ENCODE measurements around the gene PLA2G4D.
A peak's percentile ranks its signal among the peaks of the same experiment; 100 is the strongest.

PLA2G4D gene

DNA sequence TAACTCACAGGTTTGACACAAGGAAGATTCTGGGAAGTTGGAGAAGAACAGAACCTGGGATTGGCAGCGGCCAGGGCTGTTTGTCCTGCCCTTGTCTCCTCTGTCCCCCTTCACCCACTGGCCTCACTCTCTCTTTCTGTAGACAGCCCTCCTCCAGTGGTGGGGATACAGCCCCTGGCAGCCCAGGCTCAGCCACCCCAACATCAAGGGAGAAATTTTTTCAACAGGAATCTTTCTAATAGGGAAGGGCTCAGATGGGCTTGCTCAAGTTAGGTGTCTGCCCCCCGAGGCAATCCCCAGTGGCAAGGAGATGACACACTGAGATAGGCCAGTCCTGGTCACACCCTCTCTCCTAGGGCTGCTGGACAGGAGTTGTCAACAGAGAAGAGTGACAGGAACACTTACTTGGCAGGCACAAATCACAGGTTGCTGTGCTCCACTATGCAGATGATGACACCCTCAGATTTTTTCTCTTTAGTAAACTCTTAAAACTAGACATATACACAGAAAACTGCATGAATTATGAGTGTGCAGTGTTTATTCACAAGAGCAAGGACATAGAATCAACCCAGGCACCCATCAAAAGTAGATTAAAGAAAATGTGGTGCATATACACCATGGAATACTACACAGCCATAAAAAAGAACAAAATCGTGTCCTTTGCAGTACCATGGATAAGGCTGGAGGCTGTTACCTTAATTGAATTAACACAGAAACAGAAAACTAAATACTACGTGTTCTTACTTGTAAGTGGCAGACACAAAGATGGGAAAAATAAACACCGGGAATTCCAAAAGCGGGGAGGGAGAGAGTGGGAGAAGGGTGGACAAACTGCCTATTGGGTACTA lies 36.3 kb downstream of the PLA2G4D start:
- H3K27ac ChIP-seq (ENCODE audit: low read depth, low read length) = no peak overlapping the region
- H3K27me3 ChIP-seq (ENCODE audit: control insufficient read depth in 1 of 2, insufficient read depth in 2 of 2, low read length in 2 of 2) = peaks cover 8 to 13% of the 10 kb centered on the region in 2 donors
- H3K4me3 ChIP-seq (ENCODE audit: low read depth in 1 of 2, low read length in 2 of 2) = no peak overlapping the region
- no peaks in the 10 kb centered on the region for H3K9me3 ChIP-seq (ENCODE audit: low read length)
- no peaks in the 10 kb centered on the region for H3K4me1 ChIP-seq (ENCODE audit: insufficient read depth, low read length)
- H3K9ac ChIP-seq (ENCODE audit: low read length) = no peak overlapping the region
- no peaks in the 10 kb centered on the region for H3K36me3 ChIP-seq (ENCODE audit: insufficient read depth, low read length)

DNA sequence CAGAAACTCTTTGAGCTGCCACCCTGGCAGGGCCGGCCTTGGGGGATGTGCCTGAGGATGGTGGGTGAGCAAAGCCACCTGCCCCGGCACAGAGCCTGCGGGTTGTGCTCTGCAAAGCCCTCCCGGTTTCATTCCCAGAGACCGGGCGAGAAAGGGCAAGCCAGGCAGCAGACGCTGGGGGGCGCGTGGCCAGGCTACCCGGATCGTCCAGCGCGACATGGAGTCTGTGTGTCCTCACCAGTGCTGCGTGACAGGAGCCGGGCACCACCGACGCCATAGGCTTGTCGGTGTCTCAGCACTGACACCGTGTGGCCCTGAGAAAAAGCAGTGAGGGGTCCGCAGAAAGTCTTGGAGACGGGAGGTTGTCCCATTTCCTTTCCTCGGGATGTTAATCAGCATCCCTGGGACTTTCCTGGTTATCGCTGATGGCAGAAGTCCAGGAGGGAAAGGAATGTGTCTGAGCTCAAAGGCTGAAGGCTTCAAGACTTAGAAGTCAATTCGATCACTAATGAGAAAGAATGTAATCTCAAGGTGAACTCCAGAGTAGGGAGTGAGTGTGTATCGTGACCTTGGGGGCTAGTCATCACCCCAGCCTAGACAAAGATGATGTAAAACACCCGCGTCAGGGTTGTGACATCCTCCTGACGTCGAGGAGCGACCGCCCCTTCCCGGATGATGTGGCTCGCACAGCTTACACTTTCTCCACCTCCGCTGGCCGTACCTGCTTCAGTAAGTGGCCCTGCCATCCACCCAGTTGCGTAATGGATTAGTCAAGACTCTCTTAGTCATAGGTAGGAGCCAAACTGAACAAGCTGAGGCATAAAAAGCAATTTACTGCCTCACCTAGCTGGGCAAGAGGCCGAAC lies 37.2 kb downstream of the PLA2G4D start:
- peak overlapping the region in 1 of 2 donors; percentile 25 for H3K4me3 ChIP-seq (ENCODE audit: low read depth in 1 of 2, low read length in 2 of 2)
- no peaks in the 10 kb centered on the region for H3K4me1 ChIP-seq (ENCODE audit: insufficient read depth, low read length)
- no peak overlapping the region for H3K27ac ChIP-seq (ENCODE audit: low read depth, low read length)
- no peaks in the 10 kb centered on the region for H3K36me3 ChIP-seq (ENCODE audit: insufficient read depth, low read length)
- H3K9ac ChIP-seq (ENCODE audit: low read length) = no peak overlapping the region
- H3K9me3 ChIP-seq (ENCODE audit: low read length) = no peaks in the 10 kb centered on the region
- H3K27me3 ChIP-seq (ENCODE audit: control insufficient read depth in 1 of 2, insufficient read depth in 2 of 2, low read length in 2 of 2) = peaks cover 8 to 13% of the 10 kb centered on the region in 2 donors

DNA sequence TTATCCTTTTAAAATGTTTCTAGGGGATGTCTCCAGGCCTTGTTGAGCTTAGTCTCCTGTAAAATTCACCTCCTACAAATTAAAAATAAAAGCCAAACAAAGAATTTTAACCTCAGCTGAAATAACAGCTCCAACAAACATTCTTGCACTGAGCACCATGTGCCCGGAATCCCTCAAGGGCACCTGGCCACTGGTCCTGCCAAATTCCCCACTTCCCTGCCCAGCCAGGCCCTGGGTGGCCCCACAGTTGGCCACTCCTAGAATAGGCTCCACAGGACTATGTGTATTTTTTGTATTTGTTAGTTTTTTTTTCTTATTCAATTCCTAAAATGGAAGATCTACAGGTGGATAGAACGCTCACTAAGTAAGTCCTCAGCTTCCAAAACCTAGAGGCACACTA lies 40.4 kb downstream of the PLA2G4D start:
- Histone ChIP-seq H3K4me3 (ENCODE audit: low read depth in 1 of 2, low read length in 2 of 2) (no peak overlapping the region), H3K27me3 (ENCODE audit: control insufficient read depth in 1 of 2, insufficient read depth in 2 of 2, low read length in 2 of 2) (peaks cover 8 to 13% of the 10 kb centered on the region in 2 donors), H3K27ac (ENCODE audit: low read depth, low read length) (no peak overlapping the region), H3K4me1 (ENCODE audit: insufficient read depth, low read length) (no peaks in the 10 kb centered on the region), H3K36me3 (ENCODE audit: insufficient read depth, low read length) (no peaks in the 10 kb centered on the region), H3K9ac (ENCODE audit: low read length) (no peak overlapping the region), H3K9me3 (ENCODE audit: low read length) (no peaks in the 10 kb centered on the region)

DNA sequence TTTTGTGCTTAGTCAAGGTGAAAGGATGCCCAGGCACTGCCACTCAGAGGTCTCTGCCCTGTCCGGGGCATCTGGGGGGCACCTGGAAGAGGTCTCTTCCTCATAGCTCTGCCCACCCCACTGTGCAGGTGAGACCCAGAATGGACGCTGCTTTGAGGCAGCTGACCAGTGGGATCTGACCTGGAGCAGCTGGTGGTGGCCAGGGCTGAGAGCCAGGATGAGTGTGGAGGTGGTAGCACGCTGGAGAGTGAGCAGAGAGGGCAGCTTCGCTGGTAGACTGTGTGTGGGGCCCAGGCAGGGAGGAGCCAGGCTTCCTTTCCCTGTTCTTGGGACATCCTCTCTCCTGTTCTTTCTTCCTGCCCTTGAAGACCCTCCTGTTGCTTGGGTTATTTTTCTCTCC lies 41.4 kb downstream of the PLA2G4D start:
- Histone ChIP-seq H3K27me3 (ENCODE audit: control insufficient read depth in 1 of 2, insufficient read depth in 2 of 2, low read length in 2 of 2) (peaks cover 8 to 13% of the 10 kb centered on the region in 2 donors), H3K27ac (ENCODE audit: low read depth, low read length) (no peak overlapping the region), H3K4me3 (ENCODE audit: low read depth in 1 of 2, low read length in 2 of 2) (no peak overlapping the region), H3K4me1 (ENCODE audit: insufficient read depth, low read length) (no peaks in the 10 kb centered on the region), H3K9me3 (ENCODE audit: low read length) (no peaks in the 10 kb centered on the region), H3K36me3 (ENCODE audit: insufficient read depth, low read length) (no peaks in the 10 kb centered on the region), H3K9ac (ENCODE audit: low read length) (no peak overlapping the region)

DNA sequence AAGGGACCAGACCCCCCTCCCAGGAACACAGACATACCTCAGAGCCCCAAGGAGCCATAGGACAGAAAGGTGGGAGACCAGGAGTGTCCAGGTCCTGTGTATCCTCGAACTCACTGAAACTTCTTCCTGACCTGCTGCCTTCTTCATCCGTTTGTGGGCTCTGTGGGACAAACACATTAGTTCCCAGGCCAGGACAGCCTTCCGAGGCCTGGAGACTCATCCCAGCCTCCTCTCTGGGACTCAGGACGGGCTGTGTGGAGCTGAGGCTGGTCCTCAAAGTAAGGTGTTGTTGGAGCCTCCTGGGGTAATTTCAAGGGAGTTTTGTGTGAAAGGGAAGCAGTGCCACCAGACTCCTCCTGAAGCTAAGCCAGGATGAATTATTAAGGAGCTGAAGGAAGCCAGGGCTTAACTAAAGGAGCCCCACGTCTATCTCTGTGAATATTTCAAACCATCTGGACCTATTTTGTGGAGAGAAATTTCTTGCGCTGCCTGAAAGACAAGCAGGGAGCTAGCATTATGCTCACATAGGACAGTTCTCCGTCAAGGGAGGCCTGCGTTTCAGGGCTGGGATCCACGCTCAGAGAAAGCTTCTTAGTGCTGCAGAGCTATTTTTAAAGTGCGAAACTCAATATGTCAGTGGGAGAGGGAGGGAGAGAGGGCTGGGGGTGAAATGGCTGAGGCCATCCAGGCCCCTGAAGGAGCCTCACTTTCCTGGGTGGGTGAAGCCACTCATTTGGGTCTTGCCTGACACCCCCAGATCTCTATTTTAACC lies 43.7 kb downstream of the PLA2G4D start:
- H3K27me3 ChIP-seq (ENCODE audit: control insufficient read depth in 1 of 2, insufficient read depth in 2 of 2, low read length in 2 of 2) = no peaks in the 10 kb centered on the region
- no peaks in the 10 kb centered on the region for H3K36me3 ChIP-seq (ENCODE audit: insufficient read depth, low read length)
- H3K4me1 ChIP-seq (ENCODE audit: insufficient read depth, low read length) = no peaks in the 10 kb centered on the region
- no peak overlapping the region for H3K27ac ChIP-seq (ENCODE audit: low read depth, low read length)
- no peaks in the 10 kb centered on the region for H3K9me3 ChIP-seq (ENCODE audit: low read length)
- no peak overlapping the region for H3K4me3 ChIP-seq (ENCODE audit: low read depth in 1 of 2, low read length in 2 of 2)
- no peak overlapping the region for H3K9ac ChIP-seq (ENCODE audit: low read length)

DNA sequence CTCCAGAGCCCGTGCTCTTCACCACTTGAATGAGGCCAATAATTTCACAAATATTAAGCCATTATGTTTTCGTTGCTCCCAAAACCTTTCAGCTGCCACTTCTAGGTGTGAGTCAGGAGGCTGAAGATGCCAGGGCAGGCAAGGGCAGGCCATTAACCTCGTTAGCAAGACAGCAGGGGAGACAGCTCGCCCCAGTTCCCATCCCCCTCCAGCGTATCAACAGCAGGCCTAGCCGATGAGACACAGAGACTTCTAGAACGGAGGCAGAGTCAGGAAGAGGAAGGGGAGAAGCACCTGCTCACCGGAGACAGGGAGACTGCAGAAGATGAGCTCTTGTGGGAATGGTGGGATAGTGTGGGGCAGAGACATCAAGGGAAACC lies 45.6 kb downstream of the PLA2G4D start:
- Histone ChIP-seq H3K9ac (ENCODE audit: low read length) (no peak overlapping the region), H3K36me3 (ENCODE audit: insufficient read depth, low read length) (no peaks in the 10 kb centered on the region), H3K4me1 (ENCODE audit: insufficient read depth, low read length) (no peaks in the 10 kb centered on the region), H3K27me3 (ENCODE audit: control insufficient read depth in 1 of 2, insufficient read depth in 2 of 2, low read length in 2 of 2) (no peaks in the 10 kb centered on the region), H3K9me3 (ENCODE audit: low read length) (no peaks in the 10 kb centered on the region), H3K4me3 (ENCODE audit: low read depth in 1 of 2, low read length in 2 of 2) (no peak overlapping the region), H3K27ac (ENCODE audit: low read depth, low read length) (no peak overlapping the region)

DNA sequence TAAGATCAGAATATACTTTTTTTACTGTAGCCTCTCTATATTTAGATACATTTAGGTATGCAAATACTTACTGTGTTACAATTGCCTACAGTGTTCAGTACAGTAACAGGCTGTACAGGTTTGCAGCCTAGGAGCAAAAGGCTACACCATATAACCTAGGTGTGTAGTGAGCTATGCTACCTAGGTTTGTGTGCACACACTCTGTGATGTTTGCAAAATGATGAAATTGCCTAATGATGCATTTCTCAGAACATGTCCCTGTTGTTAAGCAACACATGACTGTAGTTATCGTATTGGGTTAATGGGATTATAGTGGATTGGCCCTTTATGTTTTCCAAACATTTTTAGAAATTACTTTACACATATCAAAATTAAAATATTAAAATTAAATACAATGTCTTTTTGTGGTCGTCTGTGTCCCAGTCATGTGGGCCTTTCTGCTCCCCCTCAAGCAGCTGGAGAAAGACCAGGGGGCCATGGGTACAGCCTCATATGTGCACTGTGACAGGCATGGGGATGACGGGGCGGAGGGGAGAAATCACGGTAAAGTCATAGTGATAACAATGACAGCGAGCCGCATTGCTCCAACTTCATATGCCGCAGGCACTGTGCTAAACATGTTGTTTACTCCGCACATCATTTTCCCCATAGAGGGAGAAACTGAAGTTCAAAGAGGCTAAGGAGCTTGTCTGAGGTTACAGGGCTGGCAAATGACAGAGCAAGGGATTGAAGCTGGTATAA lies 46.1 kb downstream of the PLA2G4D start:
- H3K27ac ChIP-seq (ENCODE audit: low read depth, low read length) = no peak overlapping the region
- H3K9ac ChIP-seq (ENCODE audit: low read length) = no peak overlapping the region
- no peaks in the 10 kb centered on the region for H3K27me3 ChIP-seq (ENCODE audit: control insufficient read depth in 1 of 2, insufficient read depth in 2 of 2, low read length in 2 of 2)
- no peaks in the 10 kb centered on the region for H3K4me1 ChIP-seq (ENCODE audit: insufficient read depth, low read length)
- no peaks in the 10 kb centered on the region for H3K9me3 ChIP-seq (ENCODE audit: low read length)
- H3K4me3 ChIP-seq (ENCODE audit: low read depth in 1 of 2, low read length in 2 of 2) = no peak overlapping the region
- no peaks in the 10 kb centered on the region for H3K36me3 ChIP-seq (ENCODE audit: insufficient read depth, low read length)

DNA sequence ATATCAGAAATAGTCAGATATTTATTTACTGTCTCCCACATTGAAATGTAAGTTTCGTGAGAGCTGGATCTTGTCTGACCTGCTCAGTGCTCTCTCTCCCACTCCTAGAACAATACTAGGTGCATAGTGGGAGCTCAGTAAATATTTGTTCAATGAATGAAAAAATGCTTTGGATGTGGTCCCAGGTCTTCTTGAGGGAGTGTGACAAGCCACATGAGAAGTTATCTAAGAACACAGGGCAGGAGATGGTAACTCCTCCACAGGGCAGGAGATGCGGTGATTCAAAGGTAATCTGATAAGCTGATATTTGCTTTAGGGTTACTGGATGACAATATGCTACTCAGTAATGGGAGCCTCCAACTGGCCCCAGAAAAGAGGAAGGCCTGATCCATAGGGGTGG lies 47.8 kb downstream of the PLA2G4D start:
- H3K4me1 ChIP-seq (ENCODE audit: insufficient read depth, low read length) = no peaks in the 10 kb centered on the region
- no peaks in the 10 kb centered on the region for H3K36me3 ChIP-seq (ENCODE audit: insufficient read depth, low read length)
- H3K9me3 ChIP-seq (ENCODE audit: low read length) = no peaks in the 10 kb centered on the region
- H3K27me3 ChIP-seq (ENCODE audit: control insufficient read depth in 1 of 2, insufficient read depth in 2 of 2, low read length in 2 of 2) = no peaks in the 10 kb centered on the region
- no peak overlapping the region for H3K9ac ChIP-seq (ENCODE audit: low read length)
- no peak overlapping the region for H3K27ac ChIP-seq (ENCODE audit: low read depth, low read length)
- no peak overlapping the region for H3K4me3 ChIP-seq (ENCODE audit: low read depth in 1 of 2, low read length in 2 of 2)

DNA sequence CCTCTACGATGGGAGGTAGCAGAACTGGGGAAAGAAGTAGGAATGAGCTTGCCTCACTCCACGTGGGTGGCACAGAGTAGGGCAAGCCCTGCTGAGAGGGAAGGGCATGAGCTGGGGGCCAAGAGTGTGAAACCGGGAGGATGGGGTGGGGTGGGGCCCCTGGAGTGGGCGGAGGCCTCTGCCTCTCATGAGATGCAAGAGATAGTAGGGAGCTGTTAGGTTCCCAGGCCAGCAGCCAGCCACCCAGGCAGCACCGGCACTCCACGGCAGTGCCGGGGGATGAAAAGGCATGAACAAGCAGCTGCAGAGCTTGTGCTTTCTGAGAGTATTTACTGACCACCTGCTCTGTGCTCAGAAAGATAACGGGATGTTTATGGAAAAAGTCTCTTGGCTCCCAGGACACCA lies 49.1 kb downstream of the PLA2G4D start:
- H3K4me3 ChIP-seq (ENCODE audit: low read depth in 1 of 2, low read length in 2 of 2) = no peak overlapping the region
- no peak overlapping the region for H3K27ac ChIP-seq (ENCODE audit: low read depth, low read length)
- no peaks in the 10 kb centered on the region for H3K36me3 ChIP-seq (ENCODE audit: insufficient read depth, low read length)
- H3K9me3 ChIP-seq (ENCODE audit: low read length) = no peaks in the 10 kb centered on the region
- no peaks in the 10 kb centered on the region for H3K4me1 ChIP-seq (ENCODE audit: insufficient read depth, low read length)
- H3K27me3 ChIP-seq (ENCODE audit: control insufficient read depth in 1 of 2, insufficient read depth in 2 of 2, low read length in 2 of 2) = no peaks in the 10 kb centered on the region
- H3K9ac ChIP-seq (ENCODE audit: low read length) = no peak overlapping the region

DNA sequence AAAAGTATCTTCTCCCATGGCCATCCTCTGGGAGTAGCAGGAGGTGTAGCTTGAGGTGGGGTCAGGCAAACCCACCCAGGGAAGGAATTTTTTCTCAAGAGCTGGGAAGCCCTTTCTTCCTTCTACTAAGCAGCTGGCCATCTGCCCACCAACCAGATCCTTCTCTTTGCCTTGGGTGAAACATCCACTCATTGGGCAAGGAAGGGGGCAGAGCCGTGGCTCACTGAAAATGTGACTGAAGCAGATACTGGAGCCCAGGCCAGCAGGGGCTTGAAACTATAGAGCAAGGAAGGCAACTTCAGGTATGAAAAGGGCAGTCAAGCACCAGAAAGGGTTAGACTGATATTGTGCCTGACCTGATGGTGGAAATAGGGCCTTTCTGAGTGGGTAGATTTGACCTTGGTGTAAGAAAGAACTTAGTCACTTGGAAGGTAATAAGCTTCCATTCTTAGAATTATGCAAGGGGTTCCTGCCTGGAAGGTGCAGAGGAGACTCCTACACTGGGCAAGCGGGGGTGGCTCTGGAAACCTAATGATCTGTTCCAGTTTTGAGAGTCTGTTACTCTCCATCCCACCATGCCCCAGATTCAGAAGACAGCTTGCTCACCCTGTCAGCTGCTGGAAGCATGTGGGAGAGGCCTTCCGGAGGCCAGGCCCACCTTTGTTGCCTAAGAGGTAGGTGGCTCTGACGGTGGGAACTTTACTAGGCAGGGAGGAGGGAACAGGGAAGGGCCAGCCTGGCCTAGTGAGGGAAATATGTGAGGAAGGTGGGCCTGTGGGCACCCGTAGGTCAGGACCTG lies 51.6 kb downstream of the PLA2G4D start:
- Histone ChIP-seq H3K9ac (ENCODE audit: low read length) (no peak overlapping the region), H3K27ac (ENCODE audit: low read depth, low read length) (no peak overlapping the region), H3K4me3 (ENCODE audit: low read depth in 1 of 2, low read length in 2 of 2) (no peak overlapping the region), H3K4me1 (ENCODE audit: insufficient read depth, low read length) (no peaks in the 10 kb centered on the region), H3K27me3 (ENCODE audit: control insufficient read depth in 1 of 2, insufficient read depth in 2 of 2, low read length in 2 of 2) (no peaks in the 10 kb centered on the region), H3K9me3 (ENCODE audit: low read length) (no peaks in the 10 kb centered on the region), H3K36me3 (ENCODE audit: insufficient read depth, low read length) (no peaks in the 10 kb centered on the region)

Measured in muscle layer of colon (tissue), 2 donors.